ENCODE measurements around the gene RNF43. TPM values are rescaled to one million over a fixed set of nuclear protein-coding genes. Genes with fewer than 3 reads are reported as not detected.

The RNF43 gene
- total RNA-seq, 1 donor from 2014 or later: 1.7 TPM

GRCh38 chr17:58436245-58436644 lies 18.9 kb upstream of the RNF43 start:
- TF ChIP-seq CTCF (conservative IDR thresholded peaks at IDR 0.05; ENCODE audit: low read depth, low read length): no peak
- no peak for DNase-seq (ENCODE audit: low read depth)
- no peak overlapping the region for H3K4me3 ChIP-seq (ENCODE audit: low read depth, low read length)

GRCh38 chr17:58432806-58433573 lies 15.7 kb upstream of the RNF43 start:
- H3K4me3 ChIP-seq (ENCODE audit: low read depth, low read length): no peak overlapping the region
- DNase-seq (ENCODE audit: low read depth): no peak
- TF ChIP-seq CTCF (conservative IDR thresholded peaks at IDR 0.05; ENCODE audit: low read depth, low read length): peak; percentile 36

GRCh38 chr17:58427807-58428206 lies 10.5 kb upstream of the RNF43 start:
- no peak for TF ChIP-seq CTCF (conservative IDR thresholded peaks at IDR 0.05; ENCODE audit: low read depth, low read length)
- no peak overlapping the region for H3K4me3 ChIP-seq (ENCODE audit: low read depth, low read length)
- DNase-seq (ENCODE audit: low read depth): no peak

- no peak overlapping the region for H3K4me3 ChIP-seq (ENCODE audit: low read depth, low read length)
- TF ChIP-seq CTCF (conservative IDR thresholded peaks at IDR 0.05; ENCODE audit: low read depth, low read length): no peak
- no peak for DNase-seq (ENCODE audit: low read depth)
Observed at GRCh38 chr17:58421711-58422110, 4.4 kb upstream of the RNF43 start.

- H3K4me3 ChIP-seq (ENCODE audit: low read depth, low read length): no peak overlapping the region
- no peak for DNase-seq (ENCODE audit: low read depth)
- TF ChIP-seq CTCF (conservative IDR thresholded peaks at IDR 0.05; ENCODE audit: low read depth, low read length): no peak
Observed at GRCh38 chr17:58420827-58421226, 3.5 kb upstream of the RNF43 start.

- no peak for DNase-seq (ENCODE audit: low read depth)
- peak overlapping the region; percentile 61 for H3K4me3 ChIP-seq (ENCODE audit: low read depth, low read length)
- TF ChIP-seq CTCF (conservative IDR thresholded peaks at IDR 0.05; ENCODE audit: low read depth, low read length): no peak
Observed at GRCh38 chr17:58416937-58417299, 416 bp downstream of the RNF43 start.

GRCh38 chr17:58416396-58416795 lies 938 bp downstream of the RNF43 start:
- peak overlapping the region; percentile 61 for H3K4me3 ChIP-seq (ENCODE audit: low read depth, low read length)
- no peak for DNase-seq (ENCODE audit: low read depth)
- no peak for TF ChIP-seq CTCF (conservative IDR thresholded peaks at IDR 0.05; ENCODE audit: low read depth, low read length)

All from epithelial cell of proximal tubule (primary cell).